ENCODE data around the gene OR4K2. TPM values are rescaled to one million over a fixed set of nuclear protein-coding genes. Genes with fewer than 3 reads are reported as not detected.

OR4K2 gene
- total RNA-seq, 4 donors from 2014 or later = not detected

DNA sequence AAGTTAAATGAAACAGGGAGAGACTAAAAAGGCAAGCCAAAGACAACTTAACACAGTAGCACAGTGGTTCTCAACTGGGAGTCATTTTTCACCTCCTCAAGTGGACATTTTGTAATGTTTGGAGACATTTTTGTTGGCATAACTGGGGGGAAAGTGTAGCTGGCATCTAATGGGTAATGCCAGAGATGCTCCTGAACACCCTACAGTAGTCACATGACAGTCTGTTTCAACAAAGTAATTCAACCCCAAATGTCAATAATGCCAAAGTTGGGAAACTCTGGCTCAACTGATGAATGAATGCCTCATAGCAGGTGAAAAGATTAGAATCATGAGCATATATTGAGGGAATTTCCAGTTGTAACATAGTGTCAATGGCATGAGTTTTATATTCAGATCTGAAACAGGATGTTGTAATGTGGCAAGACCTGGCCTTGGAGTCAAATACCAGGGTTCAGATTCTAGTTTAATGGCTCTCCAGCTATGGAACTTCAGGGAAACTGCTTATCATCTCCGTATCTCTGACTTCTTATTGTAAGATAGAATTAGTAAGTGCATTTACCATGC lies 43.1 kb downstream of the OR4K2 start:
- TF ChIP-seq, protein P1, sequence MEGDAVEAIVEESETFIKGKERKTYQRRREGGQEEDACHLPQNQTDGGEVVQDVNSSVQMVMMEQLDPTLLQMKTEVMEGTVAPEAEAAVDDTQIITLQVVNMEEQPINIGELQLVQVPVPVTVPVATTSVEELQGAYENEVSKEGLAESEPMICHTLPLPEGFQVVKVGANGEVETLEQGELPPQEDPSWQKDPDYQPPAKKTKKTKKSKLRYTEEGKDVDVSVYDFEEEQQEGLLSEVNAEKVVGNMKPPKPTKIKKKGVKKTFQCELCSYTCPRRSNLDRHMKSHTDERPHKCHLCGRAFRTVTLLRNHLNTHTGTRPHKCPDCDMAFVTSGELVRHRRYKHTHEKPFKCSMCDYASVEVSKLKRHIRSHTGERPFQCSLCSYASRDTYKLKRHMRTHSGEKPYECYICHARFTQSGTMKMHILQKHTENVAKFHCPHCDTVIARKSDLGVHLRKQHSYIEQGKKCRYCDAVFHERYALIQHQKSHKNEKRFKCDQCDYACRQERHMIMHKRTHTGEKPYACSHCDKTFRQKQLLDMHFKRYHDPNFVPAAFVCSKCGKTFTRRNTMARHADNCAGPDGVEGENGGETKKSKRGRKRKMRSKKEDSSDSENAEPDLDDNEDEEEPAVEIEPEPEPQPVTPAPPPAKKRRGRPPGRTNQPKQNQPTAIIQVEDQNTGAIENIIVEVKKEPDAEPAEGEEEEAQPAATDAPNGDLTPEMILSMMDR (IDR thresholded peaks at IDR 0.05) = no peak
- ATAC-seq (ENCODE audit: low FRiP score) = no peak

DNA sequence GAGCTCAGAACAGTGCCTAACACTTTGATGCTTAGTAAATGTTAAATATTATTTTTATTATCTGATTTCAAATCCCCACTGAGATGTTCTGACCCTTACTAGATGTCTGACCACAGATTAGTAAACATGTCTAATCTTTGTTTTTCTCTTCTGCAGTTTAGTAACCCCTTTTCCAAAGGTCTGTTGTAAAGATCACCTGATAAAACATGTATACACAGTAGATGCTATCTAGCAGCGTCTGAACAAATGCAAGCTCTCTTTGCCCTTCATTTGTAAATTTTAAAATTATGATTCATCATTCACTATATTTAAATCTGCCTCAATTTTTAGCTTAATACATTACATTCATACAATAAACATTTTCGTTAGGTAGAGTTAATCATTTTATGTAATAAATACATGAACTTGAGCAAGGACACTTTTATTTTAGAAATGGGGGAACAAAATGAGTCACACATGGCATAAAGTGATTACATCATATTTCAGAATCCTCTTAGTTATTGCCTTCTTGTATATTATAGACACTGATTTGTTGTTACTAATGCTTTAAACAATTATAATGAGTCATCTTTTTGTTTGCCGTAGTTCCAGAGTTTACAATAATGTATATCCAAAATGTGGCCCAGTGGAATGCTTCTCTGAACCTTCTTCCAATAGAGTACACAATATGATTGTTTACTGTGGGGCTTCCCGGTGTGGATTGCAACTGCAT lies 43.8 kb downstream of the OR4K2 start:
- no peak for ATAC-seq (ENCODE audit: low FRiP score)
- TF ChIP-seq, protein P1 (IDR thresholded peaks at IDR 0.05) = no peak
- no peak for DNase-seq (ENCODE audit: low spot score)

More for the DNA sequence above, 43.1 kb downstream of the OR4K2 start:
- no peak for DNase-seq (ENCODE audit: low spot score)

DNA sequence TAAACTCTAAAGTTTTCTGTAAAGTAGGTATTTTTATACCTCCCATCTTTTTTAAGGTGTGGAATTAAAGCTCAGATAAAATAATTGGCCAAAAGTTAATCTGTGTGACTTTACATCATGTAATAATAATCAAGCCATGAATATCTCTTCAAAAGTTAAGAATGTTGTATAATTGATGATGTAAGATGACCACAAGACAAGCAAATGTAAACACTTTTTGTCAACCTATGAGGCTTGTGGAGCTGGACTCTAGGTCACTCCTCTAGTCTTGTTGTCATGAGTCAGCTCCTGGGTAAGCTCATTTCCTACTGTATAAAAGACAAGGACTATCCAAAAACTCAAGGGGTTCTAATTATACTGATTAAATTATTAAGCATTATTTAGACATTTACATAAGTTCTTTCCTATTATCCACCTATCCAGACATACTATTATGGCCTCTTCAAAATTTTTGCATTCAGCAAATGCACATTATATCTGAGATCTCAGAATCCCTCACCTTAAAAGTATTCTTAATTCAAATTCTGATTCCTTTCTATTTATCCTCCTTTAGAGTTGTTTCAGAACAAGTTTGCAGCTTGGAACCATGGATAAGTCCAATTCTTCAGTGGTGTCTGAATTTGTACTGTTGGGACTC lies 45.2 kb downstream of the OR4K2 start, which contains the start of gene OR4K5:
TSS of gene OR4K5 (plus strand) at position 587 of the 637 bp plus-strand sequence. CDS start at position 587, 0 bp downstream.
- ATAC-seq (ENCODE audit: low FRiP score) = no peak
- TF ChIP-seq, protein P1 (IDR thresholded peaks at IDR 0.05) = no peak
- DNase-seq (ENCODE audit: low spot score) = no peak

DNA sequence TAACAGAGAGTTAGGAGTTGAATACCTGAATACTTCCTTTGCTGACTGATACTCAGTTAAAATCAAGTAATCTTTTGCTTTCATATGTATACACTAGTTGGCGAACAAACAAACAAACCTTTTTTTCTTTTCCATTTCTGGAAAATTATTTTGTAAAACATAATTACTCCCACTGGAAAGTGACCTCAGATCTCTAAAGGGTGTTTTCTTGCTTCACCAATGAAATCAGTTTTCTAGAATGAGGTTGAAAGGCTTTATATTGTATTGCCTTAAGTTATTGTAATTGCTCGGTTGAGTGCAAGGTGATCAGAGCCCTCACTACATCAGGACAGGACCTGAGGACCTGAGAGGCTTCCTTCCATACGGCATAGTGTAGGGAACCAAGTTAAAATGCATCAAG lies 55.7 kb downstream of the OR4K2 start, which contains the start of gene OR4K1:
TSS of gene OR4K1 (plus strand) at position 301 of the 400 bp plus-strand sequence. CDS start 4,750 bp downstream, outside the sequence.
- TF ChIP-seq, protein P1 (IDR thresholded peaks at IDR 0.05) = no peak
- ATAC-seq (ENCODE audit: low FRiP score) (no peak), DNase-seq (ENCODE audit: low spot score) (no peak)

Other genes starting within 250 kb of the OR4K2 start
- not detected for gene OR11H2, start 161.3 kb upstream of the OR4K2 start, total RNA-seq
- not detected for gene OR4Q3, start 131.6 kb upstream of the OR4K2 start, total RNA-seq
- gene OR4M1, start 101.6 kb upstream of the OR4K2 start, total RNA-seq = not detected
- gene OR4N2, start 71.4 kb upstream of the OR4K2 start, total RNA-seq = under 1 TPM in 1 of 4 donors, not detected in 3; 0.09 TPM
- gene OR4K5, start 45.5 kb downstream of the OR4K2 start, total RNA-seq = not detected
- gene OR4K1, start 55.8 kb downstream of the OR4K2 start, total RNA-seq = not detected
- gene OR4K15, start 100.4 kb downstream of the OR4K2 start, total RNA-seq = not detected
- not detected for gene OR4Q2, start 127.0 kb downstream of the OR4K2 start, total RNA-seq
- not detected for gene OR4K14, start 144.2 kb downstream of the OR4K2 start, total RNA-seq
- not detected for gene OR4K13, start 160.9 kb downstream of the OR4K2 start, total RNA-seq
- not detected for gene OR4L1, start 184.9 kb downstream of the OR4K2 start, total RNA-seq
- not detected for gene OR4K17, start 235.6 kb downstream of the OR4K2 start, total RNA-seq